GM18951 (cell line): ENCODE results near the gene ATR.

Experiments used
- POLR2A ChIP-seq: IDR thresholded peaks from 4 replicates; pipeline ENCODE4 v1.6.1; 2011; ENCODE audit warnings: mild to moderate bottlenecking; ENCODE audit not compliant: insufficient read length, insufficient read depth; ENCODE audit errors: extremely low read depth
- in situ Hi-C: fragments of 300-500 bp; cut with MboI; formaldehyde crosslinking; loops from one replicate; pipeline ENCODE4 v1.12.0; 2022; ENCODE audit warnings: low sequenced_read_pairs, mixed read lengths, inconsistent platforms; ENCODE audit not compliant: unreplicated experiment

ATR gene

DNA sequence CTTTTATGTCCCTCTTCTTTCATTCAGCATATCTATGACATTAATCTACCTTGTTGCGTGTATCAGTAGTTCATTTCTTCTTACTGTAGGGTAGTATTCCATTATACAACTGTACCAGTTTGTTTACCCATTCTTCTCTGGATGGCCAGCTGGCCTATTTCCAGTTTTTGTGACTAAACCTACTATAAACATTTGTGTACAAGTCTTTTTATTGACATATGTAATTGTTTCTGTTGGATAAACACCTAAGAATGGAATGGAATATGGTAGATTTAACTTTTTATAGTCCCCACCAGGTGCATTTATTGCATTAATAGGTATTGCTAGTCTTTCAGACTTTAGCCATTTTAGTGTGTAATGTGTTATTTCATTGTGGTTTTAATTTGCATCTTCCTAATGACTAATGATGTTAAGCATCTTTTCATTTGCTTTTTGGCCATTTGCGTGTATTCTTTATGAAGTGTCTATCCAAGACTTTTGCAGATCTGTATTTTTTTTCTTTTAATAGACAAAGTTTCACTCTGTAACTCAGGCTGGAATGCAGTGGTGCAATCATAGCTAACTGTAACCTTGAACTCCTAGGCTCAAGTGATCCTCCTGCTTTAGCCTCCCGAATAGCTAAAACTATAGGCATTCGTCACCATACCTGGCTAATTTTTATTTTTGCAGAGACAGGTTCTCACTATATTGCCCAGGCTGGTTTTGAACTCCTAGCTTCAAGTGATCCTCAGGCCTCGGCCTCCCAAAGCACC, 88.8 kb downstream of the ATR start:
- TF ChIP-seq POLR2A: no peak
- in situ Hi-C loops: no loop called here

DNA sequence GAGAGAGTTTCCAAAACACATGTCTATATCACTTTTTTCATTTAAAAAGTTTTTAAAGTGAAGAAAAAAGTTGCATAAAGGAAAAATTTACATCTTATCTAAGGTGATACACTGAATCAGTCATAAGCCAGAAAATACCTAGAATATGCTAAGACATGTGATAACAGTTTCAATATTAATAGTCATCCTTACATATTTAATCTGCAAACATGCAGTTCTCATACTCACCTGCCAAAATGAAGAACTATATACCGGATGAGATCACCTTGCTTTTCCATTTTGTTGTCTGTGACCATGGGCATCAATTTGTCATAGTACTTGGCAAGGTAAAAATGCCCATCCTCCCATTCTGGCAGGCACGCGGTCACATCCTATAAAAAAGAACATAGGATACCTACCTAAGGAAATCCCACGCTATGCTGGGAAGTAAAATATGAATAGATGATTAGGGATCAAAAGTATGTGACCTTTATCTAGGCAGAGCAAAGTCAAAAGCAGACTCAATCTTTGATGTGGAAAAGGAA, 93.6 kb downstream of the ATR start:
- in situ Hi-C loops: no loop called here
- no peak for TF ChIP-seq POLR2A

DNA sequence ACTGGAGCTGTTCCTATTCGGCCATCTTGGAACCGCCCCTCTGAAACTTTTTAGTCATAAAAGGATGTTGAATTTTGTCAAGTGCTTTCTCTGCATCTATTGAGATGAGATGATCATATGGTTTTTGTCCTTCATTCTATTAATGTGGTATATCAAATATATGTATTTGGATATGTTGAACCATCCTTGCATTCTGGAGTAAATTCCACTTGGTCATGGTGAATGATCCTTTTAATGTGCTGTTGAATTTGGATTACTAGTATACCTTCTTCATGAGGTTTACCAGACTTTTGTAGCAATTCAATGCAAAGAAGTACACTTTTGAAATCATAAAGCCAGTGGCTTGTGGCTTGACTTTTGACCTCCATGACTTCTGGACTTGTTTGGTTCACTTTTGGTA, 97.3 kb downstream of the ATR start:
- in situ Hi-C loops: no loop called here
- no peak for TF ChIP-seq POLR2A

DNA sequence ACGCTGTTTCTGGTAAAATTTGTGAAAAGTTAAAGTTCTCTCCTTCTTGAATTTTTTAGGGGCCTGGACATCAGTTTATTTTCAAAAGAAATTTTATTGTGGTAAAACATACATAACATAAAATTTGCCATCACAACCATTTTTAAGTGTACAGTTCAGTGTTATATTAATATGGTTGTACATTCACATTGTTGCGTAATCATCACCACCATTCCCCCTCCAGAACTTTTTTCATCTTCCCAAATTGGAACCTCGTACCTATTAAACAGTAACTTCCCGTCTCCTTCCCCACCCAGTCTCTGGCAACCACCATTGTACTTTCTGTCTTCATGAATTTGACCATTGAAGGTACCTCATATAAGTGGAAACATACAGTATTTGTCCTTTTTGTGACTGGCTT, 107.7 kb downstream of the ATR start:
- TF ChIP-seq POLR2A: no peak
- in situ Hi-C loops: no loop called here

DNA sequence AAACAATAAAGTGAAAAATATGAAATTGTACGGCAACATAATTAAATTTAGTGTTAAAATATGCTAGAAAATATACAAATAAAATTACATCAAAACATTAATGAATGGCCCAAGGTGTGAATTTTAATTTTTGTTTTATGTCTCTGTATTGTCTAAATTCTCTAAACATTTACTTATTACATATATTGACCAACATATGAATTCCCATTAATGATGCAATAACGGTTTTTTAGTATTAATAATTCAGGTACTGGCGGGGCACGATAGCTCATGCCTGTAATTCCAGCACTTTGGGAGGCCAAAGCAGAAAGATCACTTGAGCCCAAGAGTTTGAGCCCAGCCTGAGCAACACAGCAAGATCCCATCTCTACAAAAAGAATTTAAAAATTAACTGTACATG, 110.1 kb downstream of the ATR start:
- in situ Hi-C loops: no loop called here
- no peak for TF ChIP-seq POLR2A

DNA sequence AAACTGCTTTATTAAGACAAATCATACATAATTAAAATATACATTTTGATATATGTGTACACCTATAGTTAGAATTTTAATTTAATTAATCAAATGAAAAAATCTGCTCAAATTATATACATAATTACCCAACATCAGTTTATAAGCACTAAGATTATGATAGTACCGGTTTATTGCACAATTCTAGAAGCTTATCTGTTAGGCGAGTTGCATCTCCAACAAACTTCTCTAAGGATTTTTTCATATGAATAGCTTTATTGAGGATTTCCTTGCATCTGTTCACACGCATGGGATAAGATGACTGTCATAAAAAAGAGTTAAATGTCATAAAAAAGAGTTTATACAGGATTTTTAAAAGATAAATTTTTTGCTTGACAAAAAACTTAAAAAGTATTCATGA, 110.8 kb downstream of the ATR start:
- in situ Hi-C loops: no loop called here
- no peak for TF ChIP-seq POLR2A

DNA sequence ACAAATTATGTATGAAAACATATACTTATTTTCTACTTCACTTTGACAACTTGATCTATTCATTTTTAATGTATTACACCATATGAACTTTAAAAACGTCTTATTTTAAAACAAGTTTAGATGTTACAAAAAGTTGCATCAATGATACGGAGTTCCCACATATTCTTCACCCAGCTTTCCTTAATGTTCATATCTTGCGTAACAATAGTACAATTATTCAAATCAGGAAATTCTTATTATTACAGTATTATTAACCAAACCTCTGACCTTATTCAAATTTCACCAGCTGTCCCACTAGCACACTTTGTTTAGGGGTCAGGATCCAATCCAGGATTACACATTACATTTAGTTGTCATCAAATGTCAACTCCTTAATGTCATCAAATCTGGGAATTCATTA, 117.8 kb downstream of the ATR start:
- in situ Hi-C loops: no loop called here

DNA sequence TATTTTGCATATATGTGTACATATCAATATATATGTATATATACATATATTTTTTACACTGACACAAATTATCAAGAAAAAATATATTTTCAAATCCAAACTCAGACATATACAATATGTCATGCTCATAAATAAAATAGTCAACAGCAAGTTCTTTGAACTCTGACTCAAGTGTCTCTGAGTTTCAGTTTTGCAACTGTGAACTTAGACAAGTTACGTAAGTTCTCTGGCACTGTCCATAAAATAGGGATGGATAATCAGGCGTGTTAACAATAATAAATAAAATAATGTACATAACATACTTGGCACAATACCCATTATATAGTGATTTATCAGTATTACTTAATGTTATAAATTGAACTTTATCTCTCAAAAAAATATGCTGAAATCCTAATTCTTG, 118.6 kb downstream of the ATR start:
- TF ChIP-seq POLR2A: no peak
- in situ Hi-C loops: no loop called here

More for the DNA sequence above, 117.8 kb downstream of the ATR start:
- no peak for TF ChIP-seq POLR2A

DNA sequence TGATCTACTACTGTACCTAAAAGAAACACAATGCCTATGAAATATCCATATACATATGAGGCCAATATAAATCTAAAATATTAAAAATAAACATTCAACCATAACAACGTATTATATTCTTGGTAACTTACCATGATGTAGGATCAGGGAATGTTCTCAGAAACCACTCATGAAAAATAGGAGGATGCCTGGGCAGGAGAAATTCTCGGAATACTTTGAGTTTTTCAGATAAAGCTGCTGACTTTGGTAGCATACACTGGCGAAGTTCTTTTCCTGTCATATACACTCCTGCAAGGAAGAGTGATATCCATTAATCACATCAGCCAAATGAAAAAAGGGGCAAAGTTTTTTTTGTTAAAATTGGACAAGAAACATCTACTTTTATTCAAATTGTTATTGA, 119.4 kb downstream of the ATR start:
- in situ Hi-C loops: no loop called here
- no peak for TF ChIP-seq POLR2A

DNA sequence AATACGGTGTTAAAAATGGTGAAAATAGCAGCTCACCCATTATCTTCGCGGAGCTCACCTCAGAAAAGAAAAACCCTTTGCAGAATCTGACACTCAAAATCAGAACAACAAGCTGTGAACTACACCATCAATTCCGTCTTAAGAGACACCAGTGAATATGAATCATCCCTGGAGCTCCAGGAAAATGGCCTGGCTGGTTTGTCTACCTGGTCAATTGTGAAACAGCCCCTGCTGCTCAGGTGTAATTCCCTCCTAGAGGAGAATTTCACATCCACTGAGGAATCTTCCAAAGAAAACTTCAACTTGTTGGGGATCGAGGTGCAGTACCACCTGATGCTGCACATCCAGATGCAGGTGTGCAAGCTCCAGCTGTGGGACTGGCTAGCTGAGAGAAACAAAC, 127.7 kb downstream of the ATR start:
- in situ Hi-C loops: no loop called here
- no peak for TF ChIP-seq POLR2A

DNA sequence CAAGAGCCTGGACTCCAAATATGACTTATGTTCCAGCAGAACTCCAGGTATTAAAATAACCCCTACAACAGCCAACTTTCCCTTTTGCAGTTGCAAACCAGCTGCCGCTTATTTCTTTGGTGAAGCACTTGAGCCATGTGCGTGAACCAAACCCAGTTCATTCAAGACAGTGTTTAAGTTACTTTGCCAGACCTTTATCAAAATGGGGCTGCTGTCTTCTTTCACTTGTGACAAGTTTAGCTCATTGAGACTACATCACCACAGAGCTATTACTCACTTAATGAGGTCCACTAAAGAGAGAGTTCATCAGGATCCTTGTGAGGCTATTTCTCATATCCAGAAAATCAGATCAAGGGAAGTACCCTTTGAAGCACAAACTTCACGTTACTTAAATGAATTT, 128.3 kb downstream of the ATR start:
- in situ Hi-C loops: no loop called here
- TF ChIP-seq POLR2A: no peak

DNA sequence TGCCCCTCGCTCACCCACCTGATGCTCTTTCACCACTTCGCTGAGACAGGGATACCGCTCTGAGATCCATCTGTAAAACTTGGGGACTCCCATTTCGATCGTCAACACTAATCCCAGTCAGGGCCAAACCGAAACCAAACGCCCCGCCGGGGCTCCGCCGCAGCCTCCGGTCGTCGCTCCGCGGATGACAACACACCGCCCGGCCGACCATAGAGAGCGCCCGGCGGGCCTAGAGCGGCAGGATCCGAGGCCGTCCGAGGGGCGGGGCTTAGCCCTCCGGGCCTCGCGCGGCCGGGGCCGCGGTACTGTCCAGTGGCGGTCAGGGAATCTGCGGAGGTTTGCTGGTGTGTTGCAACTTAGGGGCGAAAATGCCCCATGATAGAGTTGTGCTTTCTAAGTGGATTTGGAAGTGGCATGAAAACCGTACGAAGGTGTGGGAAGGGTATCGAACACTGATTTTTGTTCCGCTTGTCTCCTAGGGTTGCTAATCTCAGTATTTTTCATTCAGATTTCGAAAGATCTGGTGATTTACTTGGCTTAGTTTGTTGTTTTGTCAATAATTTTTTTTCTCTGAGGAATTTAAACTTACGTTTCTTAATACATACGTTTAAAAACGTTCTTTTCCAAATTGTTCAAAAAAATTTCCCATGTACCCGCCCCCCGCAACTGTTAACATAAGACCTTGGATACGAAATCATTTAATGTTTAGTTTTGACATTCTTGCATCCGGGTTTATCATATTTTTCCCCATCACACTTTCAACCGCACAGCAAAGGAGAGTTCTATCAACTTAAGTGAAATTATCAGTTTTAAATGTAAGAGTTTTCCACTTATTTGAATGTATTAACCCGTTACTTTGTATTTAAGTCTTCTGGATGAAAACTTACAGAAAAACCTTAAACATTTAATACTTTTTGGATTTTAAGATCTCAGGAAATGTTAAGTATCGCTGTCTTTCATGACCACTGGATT, 130.4 kb downstream of the ATR start, which contains the start of gene XRN1:
Gene XRN1 (minus strand): TSS at position 186 of the 972 bp plus-strand sequence. CDS start 93 bp downstream, at position 93.
- in situ Hi-C loops: no loop called here
- TF ChIP-seq POLR2A: peak; percentile 90

DNA sequence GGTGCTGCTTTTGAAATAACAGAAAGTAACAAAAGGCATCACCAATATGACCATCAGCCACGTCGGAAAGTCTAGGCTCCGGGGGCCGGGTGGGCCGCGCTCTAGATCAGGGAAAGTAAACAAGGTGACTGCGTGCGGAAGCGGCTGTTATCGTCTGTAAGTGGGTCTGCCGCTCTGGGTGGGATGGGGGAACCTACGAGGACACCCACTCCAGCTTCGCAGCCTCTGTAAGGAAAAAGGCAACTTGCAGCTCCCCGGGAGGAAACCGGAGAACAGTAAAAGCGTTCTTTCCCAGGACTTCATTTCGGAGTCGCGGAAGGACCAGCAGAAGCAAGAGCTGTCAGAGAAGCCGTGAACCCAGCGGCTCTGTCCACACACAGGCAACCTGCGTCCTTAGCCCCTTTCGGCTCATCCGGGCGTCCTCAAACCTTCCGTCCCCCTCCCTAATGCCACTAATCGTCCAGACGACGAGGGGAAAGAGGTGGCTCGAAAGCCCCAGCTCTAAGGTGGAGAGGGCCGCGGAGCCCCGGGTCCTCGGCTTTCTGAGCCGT, 131.2 kb downstream of the ATR start:
- in situ Hi-C loops: no loop called here
- no peak for TF ChIP-seq POLR2A
